ENCODE data around the gene FBXL13.
"Not testable (repeated sequence)": the region's sequence is repeated elsewhere in the genome, so short reads cannot be mapped to it uniquely, and the experiment has no call there.

Gene FBXL13

DNA sequence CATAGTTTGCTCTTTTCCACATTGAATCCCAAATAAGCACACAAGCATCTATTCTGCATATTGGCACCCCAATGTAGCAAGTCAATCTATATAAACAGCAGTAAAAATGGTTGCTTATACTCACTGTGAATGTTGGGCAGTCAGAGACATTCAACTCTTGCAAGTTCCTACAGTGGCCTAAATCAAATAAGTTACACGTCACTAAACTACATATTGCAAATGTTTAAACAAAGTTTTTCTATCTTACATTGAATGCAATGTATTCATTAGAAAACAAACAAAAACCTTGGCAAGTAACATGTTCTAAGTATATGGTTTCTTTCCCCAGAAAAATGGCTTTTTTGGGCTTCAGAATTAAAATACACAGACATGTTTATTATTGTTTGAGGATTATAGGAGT is 142.8 kb downstream of the FBXL13 start:
- no peak for TF ChIP-seq ZNF274 (IDR thresholded peaks at IDR 0.05; ENCODE audit: low read depth, low read length)
- no peak overlapping the region for H3K4me3 ChIP-seq (ENCODE audit: low read length)

- no peak for TF ChIP-seq ZNF274 (IDR thresholded peaks at IDR 0.05; ENCODE audit: low read depth, low read length)
- no peak overlapping the region for H3K4me3 ChIP-seq (ENCODE audit: low read length)
Measured at GRCh38 chr7:102927312-102927933, 147.2 kb downstream of the FBXL13 start.

GRCh38 chr7:102926783-102927140 is 147.8 kb downstream of the FBXL13 start:
- no peak for TF ChIP-seq ZNF274 (IDR thresholded peaks at IDR 0.05; ENCODE audit: low read depth, low read length)
- no peak overlapping the region for H3K4me3 ChIP-seq (ENCODE audit: low read length)

- TF ChIP-seq ZNF274 (IDR thresholded peaks at IDR 0.05; ENCODE audit: low read depth, low read length) = no peak
- H3K4me3 ChIP-seq (ENCODE audit: low read length) = no peak overlapping the region
Measured at GRCh38 chr7:102925976-102926782, 148.4 kb downstream of the FBXL13 start.

- no peak overlapping the region for H3K4me3 ChIP-seq (ENCODE audit: low read length)
- no peak for TF ChIP-seq ZNF274 (IDR thresholded peaks at IDR 0.05; ENCODE audit: low read depth, low read length)
Measured at GRCh38 chr7:102918845-102919244, 155.8 kb downstream of the FBXL13 start.

- no peak overlapping the region for H3K4me3 ChIP-seq (ENCODE audit: low read length)
- TF ChIP-seq ZNF274 (IDR thresholded peaks at IDR 0.05; ENCODE audit: low read depth, low read length) = no peak
Measured at GRCh38 chr7:102917436-102918353, 156.9 kb downstream of the FBXL13 start.

GRCh38 chr7:102916881-102917280 is 157.7 kb downstream of the FBXL13 start:
- no peak for TF ChIP-seq ZNF274 (IDR thresholded peaks at IDR 0.05; ENCODE audit: low read depth, low read length)
- H3K4me3 ChIP-seq (ENCODE audit: low read length) = no peak overlapping the region

DNA sequence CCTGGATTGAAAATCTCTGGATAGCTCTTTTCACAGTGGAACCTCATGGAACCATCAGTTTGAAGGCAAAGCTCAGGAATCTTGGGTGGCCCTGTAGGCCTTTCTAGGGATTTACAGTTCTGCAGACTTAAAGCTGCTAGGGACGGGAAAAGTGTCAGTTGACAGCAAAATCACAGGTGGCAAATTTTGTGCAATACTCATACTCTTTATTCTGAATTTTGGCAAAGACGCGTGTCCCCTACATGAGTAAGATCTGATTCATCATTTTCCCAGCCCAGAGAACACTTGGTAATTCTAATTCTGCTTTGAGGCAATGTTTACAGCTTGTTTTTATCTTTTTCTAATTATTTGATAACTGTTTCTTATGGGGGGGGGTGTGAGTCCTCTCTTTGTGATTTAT is 158.2 kb downstream of the FBXL13 start:
- TF ChIP-seq ZNF274 (IDR thresholded peaks at IDR 0.05; ENCODE audit: low read depth, low read length) = no peak
- no peak overlapping the region for H3K4me3 ChIP-seq (ENCODE audit: low read length)

- no peak for TF ChIP-seq ZNF274 (IDR thresholded peaks at IDR 0.05; ENCODE audit: low read depth, low read length)
Measured at GRCh38 chr7:102914585-102914984, 160.0 kb downstream of the FBXL13 start.

GRCh38 chr7:102913826-102914225 is 160.8 kb downstream of the FBXL13 start:
- no peak for TF ChIP-seq ZNF274 (IDR thresholded peaks at IDR 0.05; ENCODE audit: low read depth, low read length)

More at GRCh38 chr7:102914585-102914984, 160.0 kb downstream of the FBXL13 start:
- H3K4me3 ChIP-seq (ENCODE audit: low read length) = no peak overlapping the region

DNA sequence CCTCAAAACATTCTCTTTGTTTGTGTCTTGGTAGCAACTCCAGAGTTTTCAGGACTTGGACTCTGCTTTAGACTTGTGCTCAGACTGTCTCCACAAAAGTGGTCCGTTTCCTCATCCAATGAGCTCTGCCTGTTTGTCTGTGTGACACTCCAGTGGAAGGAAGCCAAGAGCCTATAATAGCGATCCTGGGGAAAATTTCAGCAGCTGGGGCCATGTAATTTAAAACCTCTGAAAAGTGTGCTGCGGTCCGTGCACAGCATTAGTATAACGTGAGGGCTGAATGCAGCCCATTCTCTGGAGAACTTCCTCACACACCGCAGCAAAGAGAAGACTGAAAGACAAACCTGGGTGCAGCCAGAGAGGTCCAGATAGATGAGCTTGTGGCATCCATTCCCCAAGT is 161.9 kb downstream of the FBXL13 start, which contains the start of gene LRRC17:
TSS of gene LRRC17 (plus strand) at position 259 of the 400 bp plus-strand sequence. CDS start 20,914 bp downstream, outside the sequence.
- H3K4me3 ChIP-seq (ENCODE audit: low read length) = no peak within 1 kb of the TSS
- no peak for TF ChIP-seq ZNF274 (IDR thresholded peaks at IDR 0.05; ENCODE audit: low read depth, low read length)

More at GRCh38 chr7:102913826-102914225, 160.8 kb downstream of the FBXL13 start:
- no peak overlapping the region for H3K4me3 ChIP-seq (ENCODE audit: low read length)

DNA sequence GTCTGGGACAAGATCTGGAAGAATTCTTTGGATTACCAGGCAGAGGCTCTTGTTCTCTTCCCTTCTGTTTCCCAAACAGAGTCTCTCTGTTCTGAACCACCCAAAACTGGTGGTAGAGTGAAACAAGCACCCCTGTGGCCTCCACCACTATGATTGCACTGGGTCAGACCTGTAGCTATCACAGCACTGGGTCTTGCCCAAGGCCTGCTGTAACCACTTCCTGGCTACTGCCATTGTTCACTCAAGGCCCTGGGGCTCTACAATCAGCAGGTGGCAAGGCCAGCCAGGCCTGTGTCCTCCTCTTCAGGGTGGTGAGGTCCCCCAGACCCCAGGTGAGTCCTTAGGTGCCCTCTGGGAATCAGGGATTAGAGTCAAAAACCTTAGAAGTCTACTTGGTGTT is 165.9 kb downstream of the FBXL13 start:
- H3K4me3 ChIP-seq (ENCODE audit: low read length) = no peak overlapping the region
- TF ChIP-seq ZNF274 (IDR thresholded peaks at IDR 0.05; ENCODE audit: low read depth, low read length) = no peak

- H3K4me3 ChIP-seq (ENCODE audit: low read length) = not testable (repeated sequence)
Measured at GRCh38 chr7:102903576-102903975, 171.0 kb downstream of the FBXL13 start.

DNA sequence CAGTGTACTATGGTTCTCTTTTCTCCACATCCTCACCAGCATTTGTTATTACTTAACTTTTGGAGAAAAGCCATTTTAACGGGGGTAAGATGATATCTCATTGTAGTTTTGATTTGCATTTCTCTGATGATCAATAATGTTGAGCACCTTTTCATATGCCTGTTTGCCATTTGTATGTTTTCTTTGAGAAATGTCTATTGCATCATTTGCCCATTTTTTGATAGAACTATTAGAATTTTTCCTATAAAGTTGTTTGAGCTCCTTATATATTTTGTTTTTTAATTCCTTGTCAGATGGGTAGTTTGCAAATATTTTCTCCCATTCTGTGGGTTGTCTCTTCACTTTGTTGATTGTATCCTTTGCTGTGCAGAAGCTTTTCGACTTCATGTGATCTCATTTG is 172.5 kb downstream of the FBXL13 start:
- not testable (repeated sequence) for H3K4me3 ChIP-seq (ENCODE audit: low read length)

Measured in GM08714 (cell line).